ENCODE results near the gene ETNPPL. TPM values are rescaled to one million over a fixed set of nuclear protein-coding genes. Genes with fewer than 3 reads are reported as not detected.

The ETNPPL gene
- polyA plus RNA-seq, 1 donor from 2014 or later: 0.45 TPM

GRCh38 chr4:108772402-108772801, 9.5 kb upstream of the ETNPPL start:
- Histone ChIP-seq H4K20me1 (ENCODE audit: insufficient read depth) (no peaks in the 10 kb centered on the region), H3K36me3 (ENCODE audit: insufficient read depth, low read length) (no peaks in the 10 kb centered on the region), H3F3A (ENCODE audit: insufficient read depth, low read length, poor library complexity, severe bottlenecking) (no peaks in the 10 kb centered on the region), H3K9me3 (ENCODE audit: low read length) (no peaks in the 10 kb centered on the region), H3K4me3 (ENCODE audit: low read length) (no peak overlapping the region), H3K9me2 (ENCODE audit: insufficient read depth, low read length) (no peaks in the 10 kb centered on the region), H3K27ac (ENCODE audit: low read length) (no peak overlapping the region), H3K79me2 (replicated peaks; ENCODE audit: insufficient read depth, low read length) (no peaks in the 10 kb centered on the region), H2AFZ (ENCODE audit: low read depth, low read length) (no peak overlapping the region), H3K4me2 (ENCODE audit: low read length) (no peak overlapping the region), H3K27me3 (ENCODE audit: insufficient read depth, low read depth, low read length) (no peaks in the 10 kb centered on the region), H3K9ac (ENCODE audit: low read length) (no peak overlapping the region)
- TF ChIP-seq REST (IDR thresholded peaks at IDR 0.05; ENCODE audit: borderline replicate concordance) (no peak), TAF1 (IDR thresholded peaks at IDR 0.05; ENCODE audit: low read depth) (no peak), EZH2 (IDR thresholded peaks at IDR 0.05; ENCODE audit: borderline replicate concordance, insufficient read depth, low read length, poor library complexity, severe bottlenecking) (no peak), EP300 (conservative IDR thresholded peaks at IDR 0.05; ENCODE audit: poor library complexity, severe bottlenecking) (no peak), CTCF (IDR thresholded peaks at IDR 0.05; ENCODE audit: poor library complexity, severe bottlenecking) (no peak), RAD21 (conservative IDR thresholded peaks at IDR 0.05) (no peak), POLR2AphosphoS5 (IDR thresholded peaks at IDR 0.05) (no peak), MXI1 (conservative IDR thresholded peaks at IDR 0.05; ENCODE audit: poor library complexity, severe bottlenecking) (no peak), SMC3 (conservative IDR thresholded peaks at IDR 0.05; ENCODE audit: poor library complexity) (no peak)

GRCh38 chr4:108766058-108766457, 3.2 kb upstream of the ETNPPL start:
- no peaks in the 10 kb centered on the region for H3F3A ChIP-seq (ENCODE audit: insufficient read depth, low read length, poor library complexity, severe bottlenecking)

GRCh38 chr4:108763986-108764385, 1.1 kb upstream of the ETNPPL start:
- Histone ChIP-seq H3K36me3 (ENCODE audit: insufficient read depth, low read length) (no peaks in the 10 kb centered on the region), H2AFZ (ENCODE audit: low read depth, low read length) (no peak overlapping the region), H3K9me2 (ENCODE audit: insufficient read depth, low read length) (no peaks in the 10 kb centered on the region), H3K4me2 (ENCODE audit: low read length) (no peak overlapping the region), H3K4me3 (ENCODE audit: low read length) (no peak overlapping the region), H3K27ac (ENCODE audit: low read length) (no peak overlapping the region), H3K9me3 (ENCODE audit: low read length) (no peaks in the 10 kb centered on the region), H3K9ac (ENCODE audit: low read length) (no peak overlapping the region), H3F3A (ENCODE audit: insufficient read depth, low read length, poor library complexity, severe bottlenecking) (no peaks in the 10 kb centered on the region), H3K79me2 (replicated peaks; ENCODE audit: insufficient read depth, low read length) (no peaks in the 10 kb centered on the region), H4K20me1 (ENCODE audit: insufficient read depth) (no peaks in the 10 kb centered on the region), H3K27me3 (ENCODE audit: insufficient read depth, low read depth, low read length) (peaks cover 26% of the 10 kb centered on the region)
- TF ChIP-seq CTCF (IDR thresholded peaks at IDR 0.05; ENCODE audit: poor library complexity, severe bottlenecking) (no peak), SMC3 (conservative IDR thresholded peaks at IDR 0.05; ENCODE audit: poor library complexity) (no peak), EP300 (conservative IDR thresholded peaks at IDR 0.05; ENCODE audit: poor library complexity, severe bottlenecking) (no peak), TAF1 (IDR thresholded peaks at IDR 0.05; ENCODE audit: low read depth) (no peak), MXI1 (conservative IDR thresholded peaks at IDR 0.05; ENCODE audit: poor library complexity, severe bottlenecking) (no peak), REST (IDR thresholded peaks at IDR 0.05; ENCODE audit: borderline replicate concordance) (no peak), EZH2 (IDR thresholded peaks at IDR 0.05; ENCODE audit: borderline replicate concordance, insufficient read depth, low read length, poor library complexity, severe bottlenecking) (no peak), RAD21 (conservative IDR thresholded peaks at IDR 0.05) (no peak), POLR2AphosphoS5 (IDR thresholded peaks at IDR 0.05) (no peak)

More at GRCh38 chr4:108766058-108766457, 3.2 kb upstream of the ETNPPL start:
- Histone ChIP-seq H3K4me2 (ENCODE audit: low read length) (no peak overlapping the region), H3K79me2 (replicated peaks; ENCODE audit: insufficient read depth, low read length) (no peaks in the 10 kb centered on the region), H2AFZ (ENCODE audit: low read depth, low read length) (no peak overlapping the region), H3K9me2 (ENCODE audit: insufficient read depth, low read length) (no peaks in the 10 kb centered on the region), H3K36me3 (ENCODE audit: insufficient read depth, low read length) (no peaks in the 10 kb centered on the region), H3K27me3 (ENCODE audit: insufficient read depth, low read depth, low read length) (peaks cover 25% of the 10 kb centered on the region), H3K9me3 (ENCODE audit: low read length) (no peaks in the 10 kb centered on the region), H3K27ac (ENCODE audit: low read length) (no peak overlapping the region), H3K9ac (ENCODE audit: low read length) (no peak overlapping the region), H4K20me1 (ENCODE audit: insufficient read depth) (no peaks in the 10 kb centered on the region), H3K4me3 (ENCODE audit: low read length) (no peak overlapping the region)
- TF ChIP-seq EP300 (conservative IDR thresholded peaks at IDR 0.05; ENCODE audit: poor library complexity, severe bottlenecking) (no peak), TAF1 (IDR thresholded peaks at IDR 0.05; ENCODE audit: low read depth) (no peak)

All from neural cell (in vitro differentiated cells).